SU-DHL-6 (cell line): ENCODE measurements around the gene ARL2.

ENCODE experiments used
- CTCF ChIP-seq: fragments of 200-600 bp; sonication (generic); IDR thresholded peaks from one replicate; pipeline ENCODE4 v1.5.1; 2017; ENCODE audit warnings: antibody characterized with exemption, mild to moderate bottlenecking, low read length, moderate library complexity; ENCODE audit not compliant: insufficient read depth, poor library complexity, severe bottlenecking
- EZH2phosphoT487 ChIP-seq: fragments of 200-600 bp; sonication (generic), shearing (Covaris generic); conservative IDR thresholded peaks from 2 replicates; pipeline ENCODE4 v1.6.1; 2018; ENCODE audit warnings: mild to moderate bottlenecking, antibody characterized with exemption, low read length, moderate library complexity, mixed read lengths

- TF ChIP-seq CTCF (no peak), EZH2phosphoT487 (no peak)
Observed at GRCh38 chr11:65059959-65060824, 46.2 kb downstream of the ARL2 start.
